HG02943 (cell line): Measurements from ENCODE around the gene AIG1.

Source experiments
- ATAC-seq: cut with Tn5 transposase; IDR thresholded peaks from one replicate; pipeline ENCODE4 v1.9.1; 2021; ENCODE audit warnings: mild to moderate bottlenecking, low read depth, moderate library complexity; ENCODE audit not compliant: unreplicated experiment

AIG1 gene

DNA sequence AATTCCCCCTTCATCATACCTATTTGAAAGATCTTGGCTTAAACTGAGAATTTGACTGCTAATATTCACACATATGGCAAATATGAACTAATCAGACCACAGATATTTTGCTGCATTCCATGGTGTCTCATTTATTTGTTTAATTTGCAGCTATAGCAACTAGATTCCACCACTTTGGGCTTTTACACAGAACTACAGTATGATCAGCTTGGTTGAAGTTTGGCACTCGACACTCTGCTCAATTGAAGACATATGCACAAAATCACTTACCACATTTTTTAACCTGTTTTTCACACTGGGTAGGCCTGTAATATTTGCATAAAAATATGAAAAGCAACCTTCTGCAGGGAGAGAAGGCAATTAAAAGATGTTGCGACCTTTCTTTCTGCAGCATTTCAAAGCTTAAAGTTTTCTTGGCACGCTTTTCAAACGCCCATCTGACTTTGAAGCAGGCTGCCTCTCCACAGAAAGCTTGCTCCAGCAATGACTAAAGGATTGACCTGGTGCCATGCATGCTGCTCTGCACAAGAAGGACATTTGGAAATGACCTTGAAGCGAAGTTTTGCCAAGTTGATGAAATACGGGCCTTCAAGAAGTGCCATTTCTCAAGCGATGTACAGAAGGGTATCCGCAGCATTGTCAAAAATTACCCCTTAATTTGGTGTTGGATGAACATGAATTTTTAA is 126.7 kb downstream of the AIG1 start:
- ATAC-seq, result no peak

DNA sequence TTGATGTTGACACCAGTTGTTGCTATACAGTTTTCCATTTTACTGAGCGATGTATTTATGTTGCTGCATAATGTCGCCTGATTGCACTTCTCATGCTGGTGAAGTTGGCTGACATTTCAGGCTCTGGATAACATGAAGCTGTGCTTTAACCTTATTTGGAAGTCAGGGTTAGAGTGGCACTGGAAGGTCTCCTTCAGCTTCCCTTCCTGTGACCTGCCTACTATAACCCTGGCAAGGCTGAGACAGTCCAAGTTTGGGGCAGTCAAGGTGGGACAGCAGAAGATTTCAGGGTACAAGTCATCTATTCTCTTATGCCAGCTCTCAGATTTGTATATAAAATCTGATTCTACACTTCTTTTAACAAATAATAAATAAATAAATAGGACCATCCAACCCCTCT is 127.6 kb downstream of the AIG1 start:
- ATAC-seq, result no peak

DNA sequence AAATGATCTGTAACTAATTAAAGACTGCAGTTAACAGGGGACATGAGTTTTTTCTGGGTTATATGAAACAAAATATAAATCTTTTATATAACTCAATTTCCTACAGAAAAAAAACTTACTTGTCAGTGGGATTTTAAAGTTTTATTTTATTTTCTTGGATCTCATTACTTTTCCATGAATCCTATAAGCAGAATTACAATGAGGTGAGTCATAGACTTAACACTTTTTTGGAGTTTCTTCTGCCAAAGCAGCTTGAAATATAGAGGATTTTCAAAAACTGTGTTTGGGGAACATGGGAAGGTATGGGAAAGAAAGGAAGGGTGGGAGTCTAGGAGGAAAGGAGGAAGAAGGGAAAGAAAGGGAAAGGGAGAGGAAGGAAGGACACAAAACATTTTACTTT is 130.7 kb downstream of the AIG1 start:
- no peak for ATAC-seq

DNA sequence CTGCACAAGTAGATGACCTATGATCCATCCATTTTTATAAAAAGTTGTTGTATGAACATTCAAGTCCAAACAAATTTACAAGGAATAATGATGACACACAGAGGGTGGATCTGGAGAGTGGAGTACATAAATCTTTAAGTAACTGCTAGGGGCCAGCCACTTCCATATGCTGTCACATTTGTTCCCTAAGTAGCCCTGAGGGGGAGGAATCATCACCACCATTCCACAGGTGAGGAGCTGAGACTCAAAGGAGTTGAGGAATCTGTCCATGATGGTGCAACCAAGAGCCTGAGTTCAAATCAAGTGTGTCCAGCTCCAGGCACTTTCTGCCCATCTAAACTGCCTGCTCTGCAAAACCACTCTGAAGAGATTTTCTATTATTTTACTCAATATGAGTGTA is 132.1 kb downstream of the AIG1 start:
- no peak for ATAC-seq

DNA sequence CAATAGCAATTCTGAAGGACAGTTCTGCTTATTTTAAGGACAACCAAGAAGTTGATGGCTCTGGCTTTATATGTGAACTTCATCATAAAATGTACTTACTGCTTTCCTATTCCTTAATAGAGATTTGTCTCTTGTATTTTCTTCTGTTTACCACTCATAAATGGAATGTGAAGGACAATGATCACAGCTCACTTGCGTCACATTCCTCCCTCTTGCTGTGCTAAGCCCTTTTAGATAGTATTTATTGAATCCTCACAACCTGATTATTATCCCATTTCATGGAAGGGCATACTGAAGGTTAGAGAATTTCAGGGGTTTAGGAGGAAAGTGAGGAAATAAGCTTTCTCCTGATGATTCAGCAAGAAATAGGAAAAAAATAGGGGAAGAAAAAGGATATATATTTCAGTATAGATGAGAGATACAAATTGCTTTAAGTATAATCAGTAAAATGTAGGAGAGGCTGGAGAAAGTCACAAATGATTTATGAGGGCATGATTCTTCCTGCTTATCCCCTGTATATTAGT is 132.9 kb downstream of the AIG1 start:
- no peak for ATAC-seq

DNA sequence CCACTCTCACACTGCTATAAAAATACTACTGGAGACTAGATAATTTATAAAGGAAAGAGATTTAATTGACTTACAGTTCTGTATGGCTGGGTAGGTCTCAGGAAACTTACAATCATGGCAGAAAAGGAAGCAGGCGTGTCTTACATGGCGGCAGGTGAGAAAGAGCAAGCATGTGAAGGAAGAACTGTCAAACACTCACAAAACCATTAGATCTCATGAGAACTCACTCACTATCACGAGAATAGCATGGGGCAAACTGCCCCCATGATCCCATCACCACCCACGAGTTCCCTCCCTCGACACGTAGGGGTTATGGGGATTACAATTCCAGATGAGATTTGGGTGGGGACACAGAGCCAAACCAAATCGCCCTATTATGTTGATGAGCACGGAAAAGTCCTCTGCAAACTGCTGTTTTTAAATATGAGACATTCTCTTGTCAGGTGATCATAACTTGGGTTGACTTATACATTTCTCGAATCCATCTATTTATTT is 133.5 kb downstream of the AIG1 start:
- ATAC-seq, result no peak

DNA sequence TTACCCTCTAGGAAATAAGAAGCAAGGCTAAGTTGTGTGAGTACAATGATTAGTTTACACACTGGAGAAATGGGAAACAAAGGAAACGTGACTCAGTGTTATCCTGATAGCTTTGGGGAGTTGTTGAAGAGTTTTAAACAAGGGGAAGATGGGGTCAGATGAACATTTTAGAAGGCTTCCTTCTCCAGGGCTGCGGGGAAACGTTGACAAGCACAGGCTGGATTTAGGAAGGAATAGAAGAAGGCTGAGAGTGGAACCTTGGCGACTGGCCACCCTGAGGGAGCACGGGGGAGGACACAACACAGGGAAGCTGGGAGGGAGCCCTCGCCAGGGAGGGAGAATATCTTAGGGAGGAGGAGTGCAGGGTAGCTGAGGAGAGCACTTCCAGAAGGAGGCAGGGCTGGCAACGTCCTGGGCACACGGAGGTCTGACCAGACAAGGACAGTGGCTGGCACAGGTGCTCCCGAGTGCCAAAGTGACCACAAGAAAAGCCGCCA is 134.7 kb downstream of the AIG1 start:
- ATAC-seq, result no peak

DNA sequence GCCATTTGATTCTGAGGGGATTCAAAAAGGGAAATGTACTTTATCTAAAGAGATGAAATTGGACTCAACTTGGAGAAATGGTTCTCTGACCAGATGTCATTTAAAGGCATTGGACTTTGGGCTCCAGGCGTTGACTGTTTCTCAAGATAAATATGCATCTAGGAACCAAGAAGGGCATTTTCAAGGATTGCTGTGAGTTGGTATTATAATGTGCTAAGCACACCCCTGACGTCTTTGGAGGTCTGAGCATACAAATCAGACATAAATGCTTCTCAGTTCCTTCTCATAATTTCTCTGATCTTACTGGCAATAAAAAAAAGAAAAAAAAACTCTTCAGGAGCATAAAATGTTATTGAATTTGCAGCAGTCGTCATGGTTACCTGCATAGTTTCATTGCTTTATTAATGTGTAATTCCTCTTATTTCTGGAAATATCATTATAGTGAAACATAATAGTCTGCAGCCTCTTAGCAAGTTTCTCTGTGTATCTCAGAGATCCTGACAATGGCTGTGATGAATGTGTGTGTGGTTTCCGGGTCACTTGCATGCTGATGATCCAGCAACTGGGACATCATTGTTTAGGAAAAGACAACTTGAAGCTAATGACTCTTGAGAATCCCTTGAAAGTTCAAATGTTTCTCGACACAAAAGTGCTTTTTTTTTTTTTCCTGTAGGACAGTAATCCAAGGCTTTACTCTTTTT is 136.0 kb downstream of the AIG1 start:
- no peak for ATAC-seq

DNA sequence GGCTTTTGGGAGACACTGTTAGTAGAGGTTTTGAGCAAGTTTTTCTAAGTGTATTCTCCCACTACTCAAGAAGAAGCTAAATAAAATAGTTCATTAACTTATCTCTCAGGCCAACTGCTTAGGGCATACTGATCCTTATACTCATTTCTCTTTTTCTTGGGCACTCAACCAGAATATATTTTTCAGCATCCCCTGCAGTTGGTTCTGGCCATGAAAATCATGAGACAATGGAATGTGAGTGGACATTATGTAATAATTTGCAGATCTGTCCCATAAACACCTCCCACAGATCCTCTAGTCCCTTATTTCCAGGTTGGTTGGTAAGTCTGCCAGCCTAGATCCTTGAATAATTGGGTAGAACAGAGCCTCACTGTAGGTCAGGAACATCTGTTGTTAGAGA is 136.7 kb downstream of the AIG1 start:
- no peak for ATAC-seq

DNA sequence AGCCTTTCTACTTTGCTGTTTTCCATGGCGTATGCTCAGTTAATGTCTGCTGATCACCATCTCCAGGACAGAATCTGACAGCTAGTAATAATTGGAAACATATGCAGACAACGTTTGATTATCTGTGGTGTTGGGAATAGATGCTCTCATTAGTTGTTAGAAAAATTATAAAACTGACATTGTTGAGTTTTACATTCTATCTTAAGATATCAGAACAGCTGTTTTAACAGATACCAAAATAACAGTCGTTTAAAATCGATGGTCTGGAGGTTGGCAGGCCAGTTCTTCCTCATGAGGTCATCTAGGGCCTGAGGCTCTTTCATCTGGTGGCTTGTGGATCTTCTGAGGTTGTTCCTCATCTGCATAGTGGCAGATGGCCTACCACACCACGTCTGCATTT is 137.6 kb downstream of the AIG1 start:
- no peak for ATAC-seq

DNA sequence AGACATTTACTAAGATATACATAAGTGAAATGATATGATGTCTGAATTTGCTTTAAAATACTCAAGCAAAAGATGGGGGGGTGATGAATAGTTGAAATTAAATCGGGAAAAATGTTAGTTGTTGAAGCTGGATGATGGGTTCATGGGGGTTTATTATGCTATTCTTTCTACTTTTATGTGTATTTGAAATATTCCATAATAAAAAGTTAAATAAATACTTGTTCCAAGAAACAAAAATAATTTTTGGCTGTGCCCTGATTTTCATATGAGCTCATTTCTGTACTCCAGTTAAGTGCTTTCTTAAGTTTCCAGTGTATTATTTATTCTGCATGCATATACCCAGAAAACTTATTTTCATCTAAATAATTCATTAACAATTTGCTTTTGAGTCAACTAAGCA is 138.6 kb downstream of the AIG1 start:
- no peak for ATAC-seq

DNA sequence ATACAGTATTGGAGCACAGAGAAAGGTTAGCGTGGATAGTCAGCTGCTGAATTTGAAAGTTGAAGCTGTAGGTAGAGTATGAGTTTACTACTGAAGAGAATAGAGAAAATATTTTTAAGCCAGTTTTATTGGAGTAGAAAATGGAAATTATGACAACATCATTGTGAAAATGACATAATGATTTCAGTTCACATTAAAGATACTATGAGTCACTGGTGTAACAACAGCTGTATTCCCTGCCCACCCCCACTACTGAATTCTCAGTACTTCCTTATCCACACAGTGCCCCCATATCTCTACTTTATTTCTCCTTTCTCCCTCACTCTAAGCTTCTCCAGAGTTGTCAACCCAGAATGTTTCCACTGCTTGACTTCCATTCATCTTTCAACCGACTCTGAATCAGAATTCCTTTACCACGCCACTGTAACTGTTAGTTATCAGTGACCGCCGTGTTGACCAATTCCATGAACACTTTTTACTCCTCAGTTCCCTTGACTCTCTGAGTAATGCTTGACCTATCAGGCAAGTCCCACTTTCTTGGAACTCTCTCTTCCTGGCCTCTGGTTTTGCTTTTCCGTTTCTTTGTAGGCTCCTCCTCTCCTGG is 139.6 kb downstream of the AIG1 start:
- ATAC-seq, result no peak

DNA sequence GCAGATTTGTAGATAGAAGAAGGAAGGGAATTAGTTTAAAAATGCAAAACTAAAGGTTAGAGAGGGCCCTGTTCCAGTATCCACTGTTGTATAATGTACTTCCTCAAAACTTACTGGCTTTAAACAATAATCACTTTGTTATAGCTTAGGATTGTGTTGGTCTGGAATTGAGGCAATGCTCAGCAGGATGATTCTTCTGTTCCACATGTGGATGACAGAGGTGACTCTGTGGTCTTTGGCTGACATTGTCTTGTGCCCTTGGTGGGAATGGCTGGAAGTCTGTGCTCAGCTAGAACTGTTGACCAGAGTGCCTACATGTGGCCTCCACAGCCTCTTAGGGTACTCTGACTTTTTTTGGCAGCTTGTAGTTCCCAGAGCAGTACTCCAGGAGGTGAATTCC is 143.4 kb downstream of the AIG1 start:
- ATAC-seq, result no peak

DNA sequence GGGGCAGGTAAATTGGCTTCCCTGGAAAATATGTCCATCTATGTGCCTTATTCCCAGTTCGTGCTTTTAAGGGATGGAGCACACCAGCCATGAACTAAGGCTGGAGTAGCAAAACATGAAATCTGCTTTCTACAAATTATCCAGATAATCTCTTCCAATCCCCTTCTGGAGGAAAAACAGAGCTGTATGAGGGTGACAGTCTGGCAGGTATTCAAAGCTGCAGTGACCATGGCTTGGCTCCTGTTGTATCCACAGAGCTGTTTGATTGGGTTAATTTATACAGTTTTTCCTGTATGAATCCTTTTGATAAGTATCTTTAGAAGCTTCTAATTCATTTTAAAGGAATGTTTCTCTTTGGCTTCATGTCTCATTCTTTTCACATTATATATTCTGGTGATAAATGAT is 144.4 kb downstream of the AIG1 start:
- ATAC-seq, result no peak

DNA sequence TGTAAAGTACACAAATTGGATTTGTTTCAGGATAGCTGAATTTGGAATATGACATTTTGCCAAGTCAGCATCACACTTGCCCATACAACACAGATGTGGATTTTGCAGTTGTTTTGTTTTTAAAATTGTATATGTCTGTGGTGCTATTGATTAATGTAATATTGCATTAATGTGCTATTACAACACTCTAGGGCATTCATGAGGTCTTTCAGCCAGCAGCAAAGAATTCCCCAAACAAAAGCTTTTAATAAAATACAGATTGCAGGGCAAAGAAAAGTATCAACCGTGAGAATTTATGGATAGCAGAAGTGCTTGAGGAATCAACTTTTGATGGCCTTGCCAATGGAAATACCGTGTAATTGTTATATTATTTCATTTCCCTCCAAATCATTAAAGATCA is 144.9 kb downstream of the AIG1 start:
- no peak for ATAC-seq

DNA sequence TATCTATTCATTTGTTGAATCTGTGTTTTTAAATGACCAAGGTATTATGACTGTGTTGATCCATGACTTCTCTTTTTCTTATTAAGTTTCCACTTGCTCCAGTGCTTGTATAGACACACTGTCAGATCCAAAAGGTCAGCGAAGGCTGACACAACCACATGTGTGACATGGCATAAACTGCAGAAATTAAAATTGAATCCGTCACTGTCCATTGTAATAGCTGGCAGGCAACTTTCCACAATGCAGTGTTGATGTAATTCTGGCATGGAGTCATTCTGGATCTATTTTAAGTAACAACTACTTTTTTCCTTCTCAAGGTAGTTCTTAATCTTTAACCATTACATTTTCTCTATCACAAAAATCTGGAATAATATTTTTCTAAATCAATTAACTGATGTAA is 145.3 kb downstream of the AIG1 start:
- no peak for ATAC-seq

DNA sequence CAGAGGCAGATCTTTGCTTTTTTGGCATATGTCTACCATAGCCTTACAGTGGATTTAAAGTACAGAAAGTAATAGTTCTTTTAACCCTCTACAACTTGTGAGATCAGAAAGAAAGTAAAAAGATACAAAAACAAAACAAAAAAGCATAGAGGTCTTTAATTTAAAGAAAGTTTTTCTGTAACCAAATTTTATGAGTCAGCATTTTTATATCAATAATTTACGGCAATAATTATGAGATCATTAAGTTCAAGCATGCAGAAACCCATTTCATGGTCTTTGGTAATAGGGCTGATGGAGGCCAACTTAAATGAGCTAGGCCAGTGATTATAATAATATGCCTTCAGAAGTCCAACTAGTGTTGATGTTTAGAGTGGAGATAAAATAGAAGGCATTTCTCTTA is 145.9 kb downstream of the AIG1 start:
- ATAC-seq, result no peak

DNA sequence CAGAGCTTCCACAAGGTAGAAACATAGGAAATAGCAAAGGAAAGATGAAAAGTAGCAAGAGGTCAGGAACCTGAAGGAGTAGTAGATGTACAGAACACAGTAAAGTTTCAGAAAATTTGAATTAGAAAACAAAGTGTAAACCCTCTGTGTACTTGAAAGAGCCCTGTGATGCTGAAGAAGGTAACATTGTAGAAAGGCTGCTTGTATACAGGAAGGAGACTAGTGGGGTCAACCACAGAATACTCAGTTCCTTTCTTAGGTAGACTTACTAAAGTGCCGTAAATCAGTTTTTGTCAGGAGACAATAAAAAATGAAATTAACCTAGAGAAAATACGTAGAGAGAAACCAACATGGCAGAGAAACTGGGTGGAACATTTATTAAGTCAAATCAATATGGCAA is 149.7 kb downstream of the AIG1 start:
- ATAC-seq, result no peak

DNA sequence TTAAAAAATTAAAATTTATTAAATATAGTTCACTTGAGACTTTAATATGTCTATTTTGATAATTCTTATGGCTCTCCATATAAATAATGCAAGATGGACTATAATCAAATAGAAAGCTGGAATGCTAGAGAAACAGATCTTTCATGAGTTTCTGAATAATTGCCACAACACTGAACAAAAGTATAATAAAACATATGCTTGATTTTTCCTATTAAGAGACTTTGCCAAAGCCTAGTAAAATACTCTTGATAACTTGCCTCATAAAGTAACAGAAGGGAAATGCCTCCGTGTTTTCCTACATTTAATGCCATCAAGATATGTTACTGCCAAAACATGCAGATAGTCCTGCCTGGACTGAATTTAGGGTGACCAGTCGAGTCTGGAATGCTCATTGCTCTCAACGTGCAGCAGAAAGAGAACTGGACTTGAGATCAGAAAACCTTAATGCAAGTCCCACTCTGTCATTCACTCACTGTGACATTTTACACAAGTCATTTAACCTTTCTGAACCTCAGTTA is 153.2 kb downstream of the AIG1 start:
- ATAC-seq, result no peak

DNA sequence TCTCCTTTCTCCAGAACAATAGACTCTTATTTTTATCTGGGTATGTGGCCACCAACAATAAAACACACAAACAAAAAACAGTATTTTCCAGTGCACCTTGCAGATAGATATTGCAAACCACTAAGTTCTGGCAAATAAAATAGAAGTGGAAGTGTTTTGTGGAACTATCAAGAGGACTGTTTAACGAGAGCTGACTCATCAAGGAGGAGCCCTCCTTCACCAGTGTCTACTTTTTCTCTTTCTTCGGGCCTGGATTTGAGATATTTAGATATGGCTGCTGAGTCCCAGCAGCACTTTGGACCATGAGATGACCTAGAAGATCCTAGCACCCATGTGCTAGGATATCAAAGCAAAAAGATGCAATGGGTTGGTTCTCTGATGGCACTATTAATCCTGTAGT is 154.7 kb downstream of the AIG1 start:
- ATAC-seq, result no peak

DNA sequence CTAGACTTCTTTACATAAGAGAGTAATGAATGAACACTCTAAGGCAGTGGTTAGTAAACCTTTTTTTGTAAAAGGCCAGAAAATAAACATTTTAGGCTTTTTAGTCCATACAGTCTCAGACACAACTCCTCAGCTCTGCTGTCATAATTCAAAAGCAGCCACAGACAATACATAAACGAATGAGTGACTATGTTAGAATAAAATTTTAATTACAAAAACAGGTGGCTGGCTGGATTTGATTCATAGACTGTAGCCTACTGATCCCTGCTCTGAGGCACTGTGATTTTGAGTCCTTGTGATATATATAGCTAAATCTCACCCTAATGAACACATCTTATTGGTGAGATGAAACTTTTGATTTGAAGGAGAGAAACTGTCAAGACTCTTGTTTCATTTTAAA is 155.1 kb downstream of the AIG1 start:
- no peak for ATAC-seq
